Measurements from ENCODE around the gene GDF10.

DNA sequence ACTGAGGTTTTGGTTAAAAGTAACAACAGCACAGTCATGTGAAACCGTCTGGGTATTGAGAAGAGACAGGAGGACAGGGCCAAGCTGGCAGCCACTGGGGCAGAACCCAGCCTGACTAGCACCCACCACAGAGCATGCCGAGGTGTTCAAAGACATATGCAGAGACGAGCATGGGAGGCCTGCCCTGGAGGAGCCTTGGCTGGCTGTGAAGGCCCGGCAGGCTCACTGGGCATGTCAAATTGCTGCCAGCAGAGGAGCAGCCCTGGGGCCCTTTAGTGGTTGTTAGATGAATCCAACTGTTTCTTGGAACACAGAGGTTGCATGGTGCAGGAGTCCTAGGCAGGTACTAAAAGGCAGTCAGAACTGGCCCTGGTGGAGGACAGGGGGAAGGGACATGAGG is 17.3 kb downstream of the GDF10 start:
- TF ChIP-seq, protein P1, sequence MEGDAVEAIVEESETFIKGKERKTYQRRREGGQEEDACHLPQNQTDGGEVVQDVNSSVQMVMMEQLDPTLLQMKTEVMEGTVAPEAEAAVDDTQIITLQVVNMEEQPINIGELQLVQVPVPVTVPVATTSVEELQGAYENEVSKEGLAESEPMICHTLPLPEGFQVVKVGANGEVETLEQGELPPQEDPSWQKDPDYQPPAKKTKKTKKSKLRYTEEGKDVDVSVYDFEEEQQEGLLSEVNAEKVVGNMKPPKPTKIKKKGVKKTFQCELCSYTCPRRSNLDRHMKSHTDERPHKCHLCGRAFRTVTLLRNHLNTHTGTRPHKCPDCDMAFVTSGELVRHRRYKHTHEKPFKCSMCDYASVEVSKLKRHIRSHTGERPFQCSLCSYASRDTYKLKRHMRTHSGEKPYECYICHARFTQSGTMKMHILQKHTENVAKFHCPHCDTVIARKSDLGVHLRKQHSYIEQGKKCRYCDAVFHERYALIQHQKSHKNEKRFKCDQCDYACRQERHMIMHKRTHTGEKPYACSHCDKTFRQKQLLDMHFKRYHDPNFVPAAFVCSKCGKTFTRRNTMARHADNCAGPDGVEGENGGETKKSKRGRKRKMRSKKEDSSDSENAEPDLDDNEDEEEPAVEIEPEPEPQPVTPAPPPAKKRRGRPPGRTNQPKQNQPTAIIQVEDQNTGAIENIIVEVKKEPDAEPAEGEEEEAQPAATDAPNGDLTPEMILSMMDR (IDR thresholded peaks at IDR 0.05): no peak
- TF ChIP-seq POLR2AphosphoS5 (IDR thresholded peaks at IDR 0.05): no peak
